Epithelial cell of esophagus (primary cell): ENCODE results near the gene PTS.

Source experiments
- DNase-seq: peaks from one replicate; pipeline ENCODE4 v3.0.0; 2010; ENCODE audit warnings: low read depth
- H3K4me3 ChIP-seq: 2 replicates; pipeline ENCODE4 v1.5.1; 2011; ENCODE audit warnings: mild to moderate bottlenecking, low read length, control low read depth
- CTCF ChIP-seq: IDR thresholded peaks from 2 replicates; pipeline ENCODE4 v1.5.1; 2011; ENCODE audit warnings: low read depth, mild to moderate bottlenecking, low read length, control low read depth, inconsistent platforms; ENCODE audit not compliant: insufficient read depth; ENCODE audit errors: missing control alignments

Gene PTS

GRCh38 chr11:112238041-112238440 is 11.8 kb downstream of the PTS start:
- DNase-seq: no peak
- no peak overlapping the region for H3K4me3 ChIP-seq

GRCh38 chr11:112241486-112241885 is 15.3 kb downstream of the PTS start:
- TF ChIP-seq CTCF: no peak
- H3K4me3 ChIP-seq: no peak overlapping the region
- no peak for DNase-seq

More at GRCh38 chr11:112238041-112238440, 11.8 kb downstream of the PTS start:
- no peak for TF ChIP-seq CTCF

- no peak for TF ChIP-seq CTCF
- no peak overlapping the region for H3K4me3 ChIP-seq
- peak; percentile 50 for DNase-seq
Observed at GRCh38 chr11:112247201-112247600, 21.0 kb downstream of the PTS start.

- no peak for TF ChIP-seq CTCF
- no peak overlapping the region for H3K4me3 ChIP-seq
- DNase-seq: peak; percentile 62
Observed at GRCh38 chr11:112248201-112248600, 22.0 kb downstream of the PTS start.

GRCh38 chr11:112249871-112250610 is 23.8 kb downstream of the PTS start:
- DNase-seq: peak; percentile 7
- no peak for TF ChIP-seq CTCF
- H3K4me3 ChIP-seq: no peak overlapping the region

- peak; percentile 6 for DNase-seq
- no peak overlapping the region for H3K4me3 ChIP-seq
- no peak for TF ChIP-seq CTCF
Observed at GRCh38 chr11:112253605-112254242, 27.5 kb downstream of the PTS start.
